Thyroid gland (tissue), 4 donors: ENCODE results near the gene RTBDN. TPM values are rescaled to one million over a fixed set of nuclear protein-coding genes. Genes with fewer than 3 reads are reported as not detected.
A peak's percentile ranks its signal among the peaks of the same experiment; 100 is the strongest.

Experiments
- DNase-seq, 2 donors: peaks; one replicate each; pipeline ENCODE4 v3.0.0-alpha.2; 2019
- H3K27ac ChIP-seq, 3 donors: fragments of 200-600 bp; sonication (generic); 1 replicate in 2 of 3; 2 replicates in 1 of 3; pipeline ENCODE4 v1.5.1; 2016 to 2019; ENCODE audit warnings: mild to moderate bottlenecking in 1 of 3, moderate library complexity in 1 of 3
- H3K27me3 ChIP-seq: fragments of 200-600 bp; sonication (generic); one replicate; pipeline ENCODE4 v1.5.1; 2019
- H3K36me3 ChIP-seq, 2 donors: fragments of 200-600 bp; sonication (generic); one replicate each; pipeline ENCODE4 v1.5.1; 2016 to 2019
- H3K4me1 ChIP-seq, 2 donors: fragments of 200-600 bp; sonication (generic); one replicate each; pipeline ENCODE4 v1.5.1; 2017 to 2019
- H3K4me3 ChIP-seq, 3 donors: fragments of 200-600 bp; sonication (generic); replicated peaks in 1 of 3; 1 replicate in 2 of 3; 2 replicates in 1 of 3; pipeline ENCODE4 v1.5.1; 2016; ENCODE audit warnings: mild to moderate bottlenecking in 1 of 3
- H3K9me3 ChIP-seq: fragments of 200-600 bp; sonication (generic); one replicate; pipeline ENCODE4 v1.5.1; 2017
- CTCF ChIP-seq, 6 experiments: fragments of 200-600 bp in 3 of 6; fragments of 450-650 bp in 3 of 6; sonication (generic) in 3 of 6; IDR thresholded peaks; one replicate each; pipeline ENCODE4 v1.5.1; 2016 to 2019; ENCODE audit warnings: antibody characterized with exemption in 6 of 6, mild to moderate bottlenecking in 2 of 6, inconsistent platforms in 1 of 6, moderate library complexity in 1 of 6
- POLR2A ChIP-seq, 2 donors: fragments of 450-650 bp; IDR thresholded peaks; one replicate each; pipeline ENCODE4 v1.6.1; 2017; ENCODE audit warnings: antibody characterized with exemption in 2 of 2, mild to moderate bottlenecking in 2 of 2, moderate library complexity in 1 of 2
- WGBS, 2 donors: methylation state at CpG; one replicate each; pipeline ENCODE4 v1.1.5; 2017; 5-methylcytosine and 5-hydroxymethylcytosine counted together
- intact Hi-C: fragments of 100-400 bp; cut with DNase I; formaldehyde crosslinking; loops from one replicate; pipeline ENCODE4 v1.15.1; 2023
- total RNA-seq, 4 donors: library from RNA; depleted of rRNA; stranded (reverse); fragments of >200 nt; gene quantifications; one replicate each; pipeline ENCODE4 v1.2.3, GENCODE V29; 2016

Gene RTBDN
- total RNA-seq, 4 donors from 2014 or later: not detected

- no peaks in the 10 kb centered on the region for H3K9me3 ChIP-seq
- intact Hi-C loops: no loop called here
- H3K4me3 ChIP-seq: no peak overlapping the region
- WGBS, 2 donors: 93% methylated on average over 8 to 9 of the region's 10 CpGs
- H3K36me3 ChIP-seq: no peaks in the 10 kb centered on the region
- no peak overlapping the region for H3K27ac ChIP-seq
- peaks cover 0 to 7% of the 10 kb centered on the region in 2 donors for H3K4me1 ChIP-seq
- no peak for DNase-seq
- TF ChIP-seq CTCF (IDR thresholded peaks at IDR 0.05) (no peak), POLR2A (IDR thresholded peaks at IDR 0.05) (no peak)
- H3K27me3 ChIP-seq: no peaks in the 10 kb centered on the region
Observed at GRCh38 chr19:12868540-12869112, 34.2 kb upstream of the RTBDN start.

GRCh38 chr19:12867120-12868099 is 33.0 kb upstream of the RTBDN start:
- Histone ChIP-seq H3K9me3 (no peaks in the 10 kb centered on the region), H3K27ac (no peak overlapping the region), H3K4me1 (peaks cover 0 to 7% of the 10 kb centered on the region in 2 donors), H3K4me3 (peak overlapping the region in 1 of 3 donors; percentile 10), H3K36me3 (no peaks in the 10 kb centered on the region), H3K27me3 (no peaks in the 10 kb centered on the region)
- intact Hi-C loops: no loop called here
- WGBS, 2 donors: 16 to 21% methylated on average over 19 to 24 of the region's 51 CpGs
- TF ChIP-seq POLR2A (IDR thresholded peaks at IDR 0.05) (no peak), CTCF (IDR thresholded peaks at IDR 0.05) (no peak)
- peak; percentile 49 to 53 for DNase-seq

GRCh38 chr19:12866416-12867119 is 32.2 kb upstream of the RTBDN start:
- no peak for TF ChIP-seq CTCF (IDR thresholded peaks at IDR 0.05)
- no peak for TF ChIP-seq POLR2A (IDR thresholded peaks at IDR 0.05)
- WGBS, 2 donors: 88 to 95% methylated on average over 29 of the region's 29 CpGs
- peaks cover 0 to 7% of the 10 kb centered on the region in 2 donors for H3K4me1 ChIP-seq
- H3K27me3 ChIP-seq: no peaks in the 10 kb centered on the region
- no peaks in the 10 kb centered on the region for H3K36me3 ChIP-seq
- no peak overlapping the region for H3K27ac ChIP-seq
- intact Hi-C loops: no loop called here
- no peak for DNase-seq
- no peak overlapping the region for H3K4me3 ChIP-seq
- H3K9me3 ChIP-seq: no peaks in the 10 kb centered on the region

GRCh38 chr19:12865746-12866415 is 31.5 kb upstream of the RTBDN start:
- intact Hi-C loops: no loop called here
- TF ChIP-seq CTCF (IDR thresholded peaks at IDR 0.05) (no peak), POLR2A (IDR thresholded peaks at IDR 0.05) (no peak)
- no peak for DNase-seq
- H3K27me3 ChIP-seq: no peaks in the 10 kb centered on the region
- no peaks in the 10 kb centered on the region for H3K36me3 ChIP-seq
- WGBS, 2 donors: 87 to 91% methylated on average over 18 of the region's 19 CpGs
- no peak overlapping the region for H3K4me3 ChIP-seq
- H3K27ac ChIP-seq: no peak overlapping the region
- peaks cover 0 to 7% of the 10 kb centered on the region in 2 donors for H3K4me1 ChIP-seq
- H3K9me3 ChIP-seq: no peaks in the 10 kb centered on the region
